22Rv1 (cell line): ENCODE measurements around the gene USP40.

ENCODE experiments used
- H3K27ac ChIP-seq: fragments of 450-650 bp; 2 replicates; pipeline ENCODE4 v1.5.1; 2017
- CTCF ChIP-seq: fragments of 450-650 bp; IDR thresholded peaks from 2 replicates; pipeline ENCODE4 v1.5.1; 2017; ENCODE audit warnings: mild to moderate bottlenecking
- ZFX ChIP-seq: fragments of 450-650 bp; IDR thresholded peaks from 2 replicates; pipeline ENCODE4 v1.6.1; 2017; ENCODE audit warnings: antibody characterized with exemption, borderline replicate concordance

Gene USP40

GRCh38 chr2:233453111-233453915, 113.3 kb downstream of the USP40 start:
- TF ChIP-seq ZFX (no peak), CTCF (no peak)
- H3K27ac ChIP-seq, result no peak overlapping the region

- no peak overlapping the region for H3K27ac ChIP-seq
- no peak for TF ChIP-seq ZFX
- no peak for TF ChIP-seq CTCF
These were observed 114.6 kb downstream of the USP40 start for GRCh38 chr2:233451950-233452349.

- no peak for TF ChIP-seq CTCF
- TF ChIP-seq ZFX, result no peak
- no peak overlapping the region for H3K27ac ChIP-seq
These were observed 115.6 kb downstream of the USP40 start for GRCh38 chr2:233450864-233451575.

- H3K27ac ChIP-seq, result no peak overlapping the region
- TF ChIP-seq CTCF (no peak), ZFX (no peak)
These were observed 116.4 kb downstream of the USP40 start for GRCh38 chr2:233449921-233450863.

- peak overlapping the region; percentile 89 for H3K27ac ChIP-seq
- peak; percentile 87 for TF ChIP-seq CTCF
- no peak for TF ChIP-seq ZFX
These were observed 117.3 kb downstream of the USP40 start for GRCh38 chr2:233449081-233449901.

GRCh38 chr2:233448575-233448974, 118.0 kb downstream of the USP40 start:
- TF ChIP-seq CTCF (no peak), ZFX (no peak)
- peak overlapping the region; percentile 89 for H3K27ac ChIP-seq
